SK-N-SH (cell line): ENCODE data around the gene PDZD2.

Experiments used
- CTCF ChIP-seq: fragments of 200-600 bp; sonication (generic); IDR thresholded peaks from 2 replicates; pipeline ENCODE4 v1.6.1; 2017; ENCODE audit warnings: antibody characterized with exemption, mild to moderate bottlenecking, moderate library complexity
- EZH2phosphoT487 ChIP-seq: fragments of 200-600 bp; sonication (generic); IDR thresholded peaks from 2 replicates; pipeline ENCODE4 v1.6.1; 2017; ENCODE audit warnings: low read depth, mixed run types, mild to moderate bottlenecking, antibody characterized with exemption, moderate library complexity, borderline replicate concordance
- FOSL2 ChIP-seq: IDR thresholded peaks from 2 replicates; pipeline ENCODE4 v1.4.0; 2012; ENCODE audit warnings: low read depth, mild to moderate bottlenecking, moderate library complexity, borderline replicate concordance
- JUND ChIP-seq: IDR thresholded peaks from 2 replicates; pipeline ENCODE4 v1.4.0; 2012
- MAX ChIP-seq: IDR thresholded peaks from 2 replicates; pipeline ENCODE4 v1.4.0; 2012; ENCODE audit warnings: low read depth
- MEF2A ChIP-seq: IDR thresholded peaks from 2 replicates; pipeline ENCODE4 v1.4.0; 2012; ENCODE audit warnings: low read depth, borderline replicate concordance
- NRF1 ChIP-seq: IDR thresholded peaks from 2 replicates; pipeline ENCODE4 v1.6.1; 2012; ENCODE audit warnings: low read depth, mild to moderate bottlenecking, low read length
- POLR2AphosphoS5 ChIP-seq: IDR thresholded peaks from 2 replicates; pipeline ENCODE4 v1.6.1; 2012; ENCODE audit warnings: low read depth, low read length
- REST ChIP-seq: IDR thresholded peaks from 2 replicates; pipeline ENCODE4 v1.6.1; 2012; ENCODE audit warnings: mild to moderate bottlenecking, low read depth, low read length, moderate library complexity
- USF2 ChIP-seq: fragments of 150-350 bp; IDR thresholded peaks from 2 replicates; pipeline ENCODE4 v1.6.1; 2017; ENCODE audit warnings: antibody characterized with exemption, low read length, low read depth, borderline replicate concordance

GRCh38 chr5:32082701-32083100 lies 443.8 kb downstream of the PDZD2 start:
- no peak for TF ChIP-seq FOSL2
- TF ChIP-seq JUND: no peak
- TF ChIP-seq USF2: no peak
- TF ChIP-seq MEF2A: no peak
- no peak for TF ChIP-seq CTCF
- no peak for TF ChIP-seq MAX
- TF ChIP-seq POLR2AphosphoS5: no peak
- no peak for TF ChIP-seq NRF1
- TF ChIP-seq REST: no peak
- no peak for TF ChIP-seq EZH2phosphoT487
